H9 (cell line): Measurements from ENCODE around the gene HP1BP3. TPM values are rescaled to one million over a fixed set of nuclear protein-coding genes. Genes with fewer than 3 reads are reported as not detected.

Experiments
- DNase-seq: peaks from one replicate; pipeline ENCODE4 v3.0.0-alpha.2; 2017
- H2AFZ ChIP-seq: one replicate; pipeline ENCODE4 v1.6.1; 2013; ENCODE audit warnings: mild to moderate bottlenecking, low read length, control low read depth, moderate library complexity
- H2AK5ac ChIP-seq: 2 replicates; pipeline ENCODE4 v1.6.1; 2013; ENCODE audit warnings: low read length, control low read depth, mixed read lengths; ENCODE audit not compliant: insufficient read length
- H2BK120ac ChIP-seq: one replicate; pipeline ENCODE4 v1.6.1; 2013; ENCODE audit warnings: low read depth, mild to moderate bottlenecking, low read length, control low read depth, inconsistent platforms; ENCODE audit not compliant: poor library complexity, severe bottlenecking
- H2BK12ac ChIP-seq: 2 replicates; pipeline ENCODE4 v1.6.1; 2013; ENCODE audit warnings: low read length, control low read depth, mixed read lengths, low read depth; ENCODE audit not compliant: insufficient read length
- H2BK15ac ChIP-seq: 2 replicates; pipeline ENCODE4 v1.6.1; 2013; ENCODE audit warnings: low read depth, low read length, control low read depth
- H2BK20ac ChIP-seq: one replicate; pipeline ENCODE4 v1.6.1; 2013; ENCODE audit warnings: low read depth, mild to moderate bottlenecking, low read length, control low read depth, inconsistent platforms; ENCODE audit not compliant: poor library complexity, severe bottlenecking
- H2BK5ac ChIP-seq: 2 replicates; pipeline ENCODE4 v1.6.1; 2013; ENCODE audit warnings: low read length, control low read depth, mixed read lengths; ENCODE audit not compliant: insufficient read length
- H3K14ac ChIP-seq: 2 replicates; pipeline ENCODE4 v1.6.1; 2013; ENCODE audit warnings: low read length, control low read depth; ENCODE audit not compliant: insufficient read depth
- H3K18ac ChIP-seq: 2 replicates; pipeline ENCODE4 v1.6.1; 2013; ENCODE audit warnings: low read depth, mild to moderate bottlenecking, mixed read lengths, low read length, control low read depth; ENCODE audit not compliant: insufficient read length
- H3K23ac ChIP-seq: 2 replicates; pipeline ENCODE4 v1.6.1; 2013; ENCODE audit warnings: low read length, control low read depth, mixed read lengths, low read depth; ENCODE audit not compliant: insufficient read length
- H3K23me2 ChIP-seq: 2 replicates; pipeline ENCODE4 v1.6.1; 2013; ENCODE audit warnings: low read depth, mild to moderate bottlenecking, mixed read lengths, low read length, control low read depth; ENCODE audit not compliant: insufficient read length, poor library complexity, severe bottlenecking
- H3K27ac ChIP-seq: 2 replicates; pipeline ENCODE4 v1.5.1; 2013; ENCODE audit warnings: low read length, control low read depth, mixed read lengths, low read depth; ENCODE audit not compliant: insufficient read length
- H3K27me3 ChIP-seq: 2 replicates; pipeline ENCODE4 v1.6.1; 2013; ENCODE audit warnings: low read length, control low read depth, inconsistent platforms; ENCODE audit not compliant: insufficient read depth
- H3K4ac ChIP-seq: 2 replicates; pipeline ENCODE4 v1.6.1; 2013; ENCODE audit warnings: low read depth, mild to moderate bottlenecking, control low read depth, inconsistent platforms, low read length, moderate library complexity
- H3K4me1 ChIP-seq: 2 replicates; pipeline ENCODE4 v1.6.1; 2013; ENCODE audit warnings: low read length, control low read depth, inconsistent platforms; ENCODE audit not compliant: insufficient read depth
- H3K4me2 ChIP-seq: 2 replicates; pipeline ENCODE4 v1.6.1; 2013; ENCODE audit warnings: low read length, control low read depth, mixed read lengths; ENCODE audit not compliant: insufficient read length, insufficient read depth
- H3K56ac ChIP-seq: 2 replicates; pipeline ENCODE4 v1.6.1; 2013; ENCODE audit warnings: low read depth, mild to moderate bottlenecking, mixed read lengths, low read length, control low read depth; ENCODE audit not compliant: insufficient read length
- H3K79me1 ChIP-seq: 2 replicates; pipeline ENCODE4 v1.6.1; 2013; ENCODE audit warnings: low read depth, mild to moderate bottlenecking, moderate library complexity, low read length, control low read depth, inconsistent platforms; ENCODE audit not compliant: insufficient read depth, poor library complexity, severe bottlenecking
- H3K79me2 ChIP-seq: 2 replicates; pipeline ENCODE4 v1.6.1; 2013; ENCODE audit warnings: low read length, control low read depth, inconsistent platforms; ENCODE audit not compliant: insufficient read depth
- H3K9ac ChIP-seq: 2 replicates; pipeline ENCODE4 v1.6.1; 2013; ENCODE audit warnings: low read length, control low read depth, mixed read lengths; ENCODE audit not compliant: insufficient read length; ENCODE audit errors: extremely low read depth
- H3K9me3 ChIP-seq: one replicate; pipeline ENCODE4 v1.6.1; 2013; ENCODE audit warnings: low read depth, low read length, inconsistent platforms; ENCODE audit not compliant: control insufficient read depth
- H3T11ph ChIP-seq: one replicate; pipeline ENCODE4 v1.6.1; 2013; ENCODE audit warnings: mild to moderate bottlenecking, low read length, control low read depth, inconsistent platforms
- H4K20me1 ChIP-seq: one replicate; pipeline ENCODE4 v1.6.1; 2013; ENCODE audit not compliant: control insufficient read depth, insufficient read length, insufficient read depth
- H4K5ac ChIP-seq: 2 replicates; pipeline ENCODE4 v1.6.1; 2013; ENCODE audit warnings: low read depth, mild to moderate bottlenecking, mixed read lengths, low read length, control low read depth; ENCODE audit not compliant: insufficient read length
- H4K8ac ChIP-seq: replicated peaks from 2 replicates; pipeline ENCODE4 v1.6.1; 2013; ENCODE audit warnings: low read length, control low read depth, mixed read lengths, low read depth; ENCODE audit not compliant: insufficient read length
- H4K91ac ChIP-seq: 2 replicates; pipeline ENCODE4 v1.6.1; 2013; ENCODE audit warnings: low read depth, mild to moderate bottlenecking, moderate library complexity, mixed read lengths, low read length, control low read depth; ENCODE audit not compliant: insufficient read length
- H3K27ac Mint-ChIP-seq, 3 experiments: 2 replicates in 2 of 3; 3 replicates in 1 of 3; pipeline ENCODE4 v1.8.0; 2020 to 2021; ENCODE audit warnings: mixed read lengths in 3 of 3, mild to moderate bottlenecking in 1 of 3, moderate library complexity in 1 of 3
- H3K27me3 Mint-ChIP-seq: 2 replicates; pipeline ENCODE4 v1.8.0; 2021; ENCODE audit warnings: low read depth, mild to moderate bottlenecking, moderate library complexity, mixed read lengths
- H3K36me3 Mint-ChIP-seq, 3 experiments: 2 replicates in 2 of 3; 3 replicates in 1 of 3; pipeline ENCODE4 v1.8.0; 2020 to 2021; ENCODE audit warnings: low read depth in 3 of 3, mixed read lengths in 3 of 3; ENCODE audit not compliant: insufficient read depth in 1 of 3
- H3K4me1 Mint-ChIP-seq, 2 experiments: 2 replicates each; pipeline ENCODE4 v1.8.0; 2020; ENCODE audit warnings: mixed read lengths in 2 of 2
- H3K4me3 Mint-ChIP-seq, 2 experiments: 2 replicates in 1 of 2; 3 replicates in 1 of 2; pipeline ENCODE4 v1.8.0; 2020 to 2021; ENCODE audit warnings: mild to moderate bottlenecking in 2 of 2, mixed read lengths in 2 of 2, moderate library complexity in 1 of 2
- H3K9me3 Mint-ChIP-seq, 2 experiments: 2 replicates in 1 of 2; 3 replicates in 1 of 2; pipeline ENCODE4 v1.8.0; 2020; ENCODE audit warnings: mild to moderate bottlenecking in 2 of 2, mixed read lengths in 2 of 2, moderate library complexity in 1 of 2
- WGBS: extraction: QIAGEN DNeasy Blood & Tissue Kit; methylation state at CpG from one replicate; pipeline ENCODE4 v1.1.7; 2013; ENCODE audit warnings: missing lambda C conversion rate, low lambda C conversion rate, mixed read lengths; ENCODE audit not compliant: insufficient read length; ENCODE audit errors: extremely low coverage; 5-methylcytosine and 5-hydroxymethylcytosine counted together
- total RNA-seq: library from RNA; stranded (reverse); gene quantifications from 2 replicates; pipeline ENCODE4 v1.2.1, GENCODE V29; 2021
- TF ChIP-seq, protein P1 (sequence below): fragments of 200-600 bp; sonication (generic); conservative IDR thresholded peaks from 3 replicates; pipeline ENCODE4 v1.8.0; 2021; ENCODE audit warnings: antibody characterized with exemption, mild to moderate bottlenecking

HP1BP3 gene
- total RNA-seq, 1 experiment from 2014 or later: 127 TPM

DNA sequence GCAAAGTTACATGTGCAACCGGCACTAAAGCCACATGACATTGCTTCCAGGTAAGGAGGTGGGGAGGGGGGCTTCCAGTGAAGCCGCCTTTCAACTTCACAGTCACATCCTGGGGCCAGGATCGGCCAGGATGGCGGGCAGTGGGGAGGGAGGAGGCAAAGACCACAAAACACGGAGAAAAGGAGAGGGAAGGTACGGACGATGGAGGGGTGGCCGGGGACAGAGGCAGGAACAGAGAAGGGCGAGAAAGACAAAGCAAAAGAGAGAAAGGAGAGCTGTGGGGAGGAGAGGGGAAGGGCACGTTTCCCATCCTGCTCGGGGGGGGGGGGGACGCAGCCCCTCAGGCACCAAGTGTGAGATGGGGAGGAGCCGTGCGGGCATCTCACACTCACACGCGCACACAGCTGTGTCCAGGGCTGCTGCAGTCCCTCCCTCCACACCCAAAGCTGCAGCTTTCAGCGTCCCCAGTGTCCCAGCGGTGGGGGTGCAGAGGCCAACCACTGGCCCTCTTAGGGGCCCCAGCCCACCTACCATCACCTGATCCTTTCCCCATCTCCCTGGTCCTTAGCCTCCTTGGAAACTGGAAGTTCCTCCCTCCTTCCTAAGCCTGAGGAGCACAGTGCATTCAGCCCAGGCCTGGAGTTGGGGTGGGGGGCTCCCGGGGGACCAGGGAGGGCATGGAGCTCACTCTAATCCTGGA lies 57.0 kb downstream of the HP1BP3 start:
- no CpG with 5 or more reads among the region's 19 CpGs for WGBS
- Histone ChIP-seq H4K20me1 (no peaks in the 10 kb centered on the region), H3K56ac (no peak overlapping the region), H3K4me1 (peaks cover 4% of the 10 kb centered on the region; the same call in 1 of the 2 replicates), H3K79me1 (no peaks in the 10 kb centered on the region), H3K14ac (no peak overlapping the region), H2BK20ac (no peak overlapping the region), H3K4ac (no peak overlapping the region), H2BK120ac (no peak overlapping the region), H3K27me3 (peaks cover 8% of the 10 kb centered on the region; the same call in 1 of the 2 replicates), H4K5ac (no peak overlapping the region), H2AFZ (no peak overlapping the region), H3K79me2 (no peaks in the 10 kb centered on the region), H2AK5ac (no peak overlapping the region), H3K23ac (no peak overlapping the region), H2BK5ac (no peak overlapping the region), H3K9ac (no peak overlapping the region), H3T11ph (no peak overlapping the region), H3K18ac (no peak overlapping the region), H2BK12ac (no peak overlapping the region), H4K91ac (no peak overlapping the region), H3K23me2 (peaks cover 12% of the 10 kb centered on the region), H4K8ac (no peak overlapping the region), H3K9me3 (no peaks in the 10 kb centered on the region), H3K4me2 (peak overlapping the region; percentile 59), H3K27ac (no peak overlapping the region), H2BK15ac (no peak overlapping the region)
- TF ChIP-seq, protein P1, sequence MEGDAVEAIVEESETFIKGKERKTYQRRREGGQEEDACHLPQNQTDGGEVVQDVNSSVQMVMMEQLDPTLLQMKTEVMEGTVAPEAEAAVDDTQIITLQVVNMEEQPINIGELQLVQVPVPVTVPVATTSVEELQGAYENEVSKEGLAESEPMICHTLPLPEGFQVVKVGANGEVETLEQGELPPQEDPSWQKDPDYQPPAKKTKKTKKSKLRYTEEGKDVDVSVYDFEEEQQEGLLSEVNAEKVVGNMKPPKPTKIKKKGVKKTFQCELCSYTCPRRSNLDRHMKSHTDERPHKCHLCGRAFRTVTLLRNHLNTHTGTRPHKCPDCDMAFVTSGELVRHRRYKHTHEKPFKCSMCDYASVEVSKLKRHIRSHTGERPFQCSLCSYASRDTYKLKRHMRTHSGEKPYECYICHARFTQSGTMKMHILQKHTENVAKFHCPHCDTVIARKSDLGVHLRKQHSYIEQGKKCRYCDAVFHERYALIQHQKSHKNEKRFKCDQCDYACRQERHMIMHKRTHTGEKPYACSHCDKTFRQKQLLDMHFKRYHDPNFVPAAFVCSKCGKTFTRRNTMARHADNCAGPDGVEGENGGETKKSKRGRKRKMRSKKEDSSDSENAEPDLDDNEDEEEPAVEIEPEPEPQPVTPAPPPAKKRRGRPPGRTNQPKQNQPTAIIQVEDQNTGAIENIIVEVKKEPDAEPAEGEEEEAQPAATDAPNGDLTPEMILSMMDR: no peak
- peak overlapping the region; percentile 65 to 84; a peak in 4 of 5 replicates for H3K4me3 Mint-ChIP-seq
- H3K27ac Mint-ChIP-seq: no peak overlapping the region
- no peaks in the 10 kb centered on the region; a peak in 1 of 5 replicates for H3K9me3 Mint-ChIP-seq
- H3K36me3 Mint-ChIP-seq: no peaks in the 10 kb centered on the region
- peaks cover 25 to 40% of the 10 kb centered on the region in 2 experiments for H3K4me1 Mint-ChIP-seq
- peaks cover 64% of the 10 kb centered on the region for H3K27me3 Mint-ChIP-seq
- no peak for DNase-seq
